Measurements from ENCODE around the gene ZNF232. TPM values are rescaled to one million over a fixed set of nuclear protein-coding genes. Genes with fewer than 3 reads are reported as not detected.
"Not testable (repeated sequence)": the region's sequence is repeated elsewhere in the genome, so short reads cannot be mapped to it uniquely, and the experiment has no call there.

ZNF232 gene
- total RNA-seq, 1 donor from 2014 or later = 41.9 TPM

DNA sequence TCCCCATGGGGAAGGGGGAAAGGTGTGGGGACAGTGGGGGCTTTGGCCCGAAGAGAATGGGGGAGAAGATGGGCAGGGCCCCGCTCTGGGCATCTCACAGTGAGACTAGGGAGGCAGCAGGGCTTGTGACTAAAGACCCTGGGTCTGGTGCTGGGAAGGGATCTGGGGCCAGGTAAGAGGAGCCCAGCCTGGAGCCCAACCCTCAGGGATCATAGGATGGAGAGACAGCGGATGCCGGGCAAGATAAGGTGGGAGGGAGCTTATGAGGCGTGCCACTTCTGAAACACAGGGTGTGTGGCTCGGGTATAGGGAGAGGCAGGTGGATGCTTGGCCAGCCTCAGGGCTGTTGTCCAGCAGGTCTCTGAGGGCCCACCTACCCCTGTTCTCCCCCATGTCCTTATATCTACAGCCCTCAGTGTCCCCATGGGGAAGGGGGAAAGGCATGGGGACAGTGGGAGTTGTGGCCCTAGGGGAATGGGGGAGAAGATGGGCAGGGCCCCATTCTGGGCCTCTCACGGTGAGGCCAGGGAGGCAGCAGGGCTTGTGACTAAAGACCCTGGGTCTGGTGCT is 19.6 kb upstream of the ZNF232 start:
- H3K36me3 Mint-ChIP-seq (ENCODE audit: low read depth) = no peaks in the 10 kb centered on the region
- H3K27ac Mint-ChIP-seq (ENCODE audit: unreplicated experiment) = no peak overlapping the region
- no peaks in the 10 kb centered on the region for H3K9me3 Mint-ChIP-seq
- H3K4me3 Mint-ChIP-seq = no peak overlapping the region
- no peaks in the 10 kb centered on the region for H3K27me3 Mint-ChIP-seq (ENCODE audit: low read depth)
- no peak for DNase-seq (ENCODE audit: low read depth, low spot score)
- TF ChIP-seq CTCF (conservative IDR thresholded peaks at IDR 0.05) = no peak
- no peaks in the 10 kb centered on the region for H3K4me1 Mint-ChIP-seq

DNA sequence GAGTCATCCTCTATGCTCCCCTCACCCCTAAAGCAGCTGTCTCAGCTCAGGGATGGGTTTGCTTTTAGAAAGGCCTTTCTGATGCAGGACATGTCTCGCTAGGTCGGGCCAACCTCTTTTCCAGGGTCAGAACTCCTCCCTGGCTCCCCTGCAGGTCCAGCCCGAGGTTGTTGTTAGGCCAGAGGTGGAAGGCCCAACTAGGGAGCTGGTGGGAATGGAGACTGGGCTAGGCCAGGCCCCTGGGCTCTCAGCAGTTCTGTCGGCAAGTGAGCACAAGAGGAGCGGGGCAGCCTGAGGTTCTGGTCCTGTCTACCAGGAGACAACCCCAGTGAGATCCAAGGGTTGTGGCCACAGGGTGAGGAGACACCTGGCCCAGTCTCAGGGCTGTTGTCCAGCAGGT is 19.0 kb upstream of the ZNF232 start:
- H3K27ac Mint-ChIP-seq (ENCODE audit: unreplicated experiment); H3K36me3 Mint-ChIP-seq (ENCODE audit: low read depth); DNase-seq (ENCODE audit: low read depth, low spot score); H3K4me3 Mint-ChIP-seq; H3K4me1 Mint-ChIP-seq; H3K27me3 Mint-ChIP-seq (ENCODE audit: low read depth); H3K9me3 Mint-ChIP-seq: not testable (repeated sequence)

DNA sequence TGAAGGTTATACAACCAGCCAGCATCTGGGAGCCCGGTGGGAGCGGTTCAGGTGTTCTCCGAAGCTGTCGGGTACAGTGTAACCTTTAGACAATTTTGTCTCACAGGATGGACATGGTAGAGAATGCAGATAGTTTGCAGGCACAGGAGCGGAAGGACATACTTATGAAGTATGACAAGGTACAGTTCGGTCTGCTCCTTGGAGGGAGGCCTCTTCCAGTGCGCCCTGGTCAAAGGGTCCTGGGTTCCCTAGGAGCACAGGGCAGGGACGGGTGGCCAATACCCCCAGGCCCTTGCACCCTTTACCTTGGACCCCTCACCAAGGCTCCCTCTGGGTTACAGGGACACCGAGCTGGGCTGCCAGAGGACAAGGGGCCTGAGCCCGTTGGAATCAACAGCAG is 18.6 kb upstream of the ZNF232 start:
- H3K4me1 Mint-ChIP-seq; H3K27me3 Mint-ChIP-seq (ENCODE audit: low read depth); H3K27ac Mint-ChIP-seq (ENCODE audit: unreplicated experiment); H3K9me3 Mint-ChIP-seq; DNase-seq (ENCODE audit: low read depth, low spot score); H3K4me3 Mint-ChIP-seq; H3K36me3 Mint-ChIP-seq (ENCODE audit: low read depth): not testable (repeated sequence)

DNA sequence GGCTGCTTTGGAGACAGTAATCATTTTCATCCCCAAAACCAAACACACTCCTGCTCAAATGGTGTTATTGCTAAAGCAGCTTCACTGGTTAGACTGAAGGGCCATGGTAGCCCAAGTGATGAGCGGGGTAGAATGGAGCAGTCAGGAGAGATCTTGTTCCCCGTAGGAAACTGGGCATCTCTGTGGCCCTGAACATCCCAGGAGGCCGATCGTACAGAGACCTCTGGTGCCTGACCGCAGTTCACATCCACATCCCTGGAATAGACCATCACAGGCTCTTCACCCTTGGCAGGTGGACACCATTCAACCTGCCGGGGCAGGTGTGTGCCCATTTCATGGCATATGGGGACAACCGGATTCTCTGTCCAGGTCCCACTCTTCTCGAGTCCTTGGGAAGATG is 18.1 kb upstream of the ZNF232 start:
- not testable (repeated sequence) for H3K9me3 Mint-ChIP-seq; H3K4me3 Mint-ChIP-seq; H3K27me3 Mint-ChIP-seq (ENCODE audit: low read depth); H3K4me1 Mint-ChIP-seq; DNase-seq (ENCODE audit: low read depth, low spot score); H3K27ac Mint-ChIP-seq (ENCODE audit: unreplicated experiment); H3K36me3 Mint-ChIP-seq (ENCODE audit: low read depth)

GRCh38 chr17:5128905-5129535 is 17.3 kb upstream of the ZNF232 start:
- Mint-ChIP-seq H3K27me3 (ENCODE audit: low read depth) (peaks cover 3% of the 10 kb centered on the region), H3K4me1 (no peaks in the 10 kb centered on the region), H3K36me3 (ENCODE audit: low read depth) (no peaks in the 10 kb centered on the region), H3K27ac (ENCODE audit: unreplicated experiment) (no peak overlapping the region), H3K4me3 (no peak overlapping the region), H3K9me3 (no peaks in the 10 kb centered on the region)
- no peak for TF ChIP-seq CTCF (conservative IDR thresholded peaks at IDR 0.05)
- no peak for DNase-seq (ENCODE audit: low read depth, low spot score)

GRCh38 chr17:5128387-5128786 is 16.7 kb upstream of the ZNF232 start:
- H3K4me3 Mint-ChIP-seq; H3K9me3 Mint-ChIP-seq; H3K27me3 Mint-ChIP-seq (ENCODE audit: low read depth); DNase-seq (ENCODE audit: low read depth, low spot score); H3K4me1 Mint-ChIP-seq; H3K36me3 Mint-ChIP-seq (ENCODE audit: low read depth): not testable (repeated sequence)
- peak overlapping the region; percentile 12 for H3K27ac Mint-ChIP-seq (ENCODE audit: unreplicated experiment)

DNA sequence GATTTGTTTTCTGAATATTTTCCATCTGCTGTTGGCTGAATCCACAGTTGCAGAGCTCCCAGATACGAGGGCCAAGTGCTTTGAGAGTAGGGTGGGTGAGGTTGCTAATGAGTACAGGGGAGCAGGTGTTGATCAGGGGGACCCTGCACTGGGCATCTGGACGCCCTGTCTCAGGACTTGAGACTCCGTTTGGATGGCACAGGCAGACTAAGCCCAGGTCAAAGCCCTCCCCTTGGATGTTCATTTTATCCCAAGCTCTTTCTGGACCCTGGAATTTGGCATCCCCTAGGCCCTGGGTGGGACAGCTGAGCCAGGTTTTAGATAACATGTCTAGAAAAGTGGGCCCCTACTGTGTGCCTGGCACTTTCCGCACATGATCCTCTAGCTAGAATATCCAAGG is 16.2 kb upstream of the ZNF232 start:
- H3K9me3 Mint-ChIP-seq = no peaks in the 10 kb centered on the region
- no peak for TF ChIP-seq CTCF (conservative IDR thresholded peaks at IDR 0.05)
- no peak overlapping the region for H3K4me3 Mint-ChIP-seq
- peaks cover 3% of the 10 kb centered on the region for H3K27me3 Mint-ChIP-seq (ENCODE audit: low read depth)
- H3K4me1 Mint-ChIP-seq = no peaks in the 10 kb centered on the region
- H3K36me3 Mint-ChIP-seq (ENCODE audit: low read depth) = no peaks in the 10 kb centered on the region
- H3K27ac Mint-ChIP-seq (ENCODE audit: unreplicated experiment) = no peak overlapping the region
- DNase-seq (ENCODE audit: low read depth, low spot score) = no peak

Data from neural crest cell (in vitro differentiated cells).